Liver (tissue), 9 donors: Measurements from ENCODE around the gene SGO2. TPM values are rescaled to one million over a fixed set of nuclear protein-coding genes. Genes with fewer than 3 reads are reported as not detected.

Experiments used
- DNase-seq: peaks from one replicate; pipeline ENCODE4 v3.0.0-alpha.2; 2017; ENCODE audit warnings: low spot score
- H3K27ac ChIP-seq, 2 donors: one replicate each; pipeline ENCODE4 v1.7.0; 2013; ENCODE audit warnings: inconsistent platforms in 2 of 2, low read length in 2 of 2, control low read depth in 1 of 2, low read depth in 1 of 2, mild to moderate bottlenecking in 1 of 2
- H3K27me3 ChIP-seq, 4 donors: one replicate each; pipeline versions ENCODE4 v1.6.1 to v1.7.0; 2013; ENCODE audit warnings: low read length in 3 of 4, inconsistent platforms in 1 of 4, mild to moderate bottlenecking in 1 of 4, moderate library complexity in 1 of 4; ENCODE audit not compliant: control insufficient read depth in 4 of 4, insufficient read depth in 4 of 4
- H3K36me3 ChIP-seq, 4 donors: one replicate each; pipeline versions ENCODE4 v1.6.1 to v1.7.0; 2013; ENCODE audit warnings: low read length in 3 of 4, mild to moderate bottlenecking in 3 of 4, low read depth in 1 of 4, moderate library complexity in 1 of 4; ENCODE audit not compliant: control insufficient read depth in 4 of 4, insufficient read depth in 3 of 4
- H3K4me1 ChIP-seq, 4 donors: one replicate each; pipeline versions ENCODE4 v1.6.1 to v1.7.0; 2013; ENCODE audit warnings: low read length in 3 of 4, mild to moderate bottlenecking in 3 of 4, moderate library complexity in 1 of 4; ENCODE audit not compliant: control insufficient read depth in 4 of 4, insufficient read depth in 4 of 4
- H3K4me3 ChIP-seq, 3 donors: one replicate each; pipeline versions ENCODE4 v1.6.1 to v1.7.0; 2013; ENCODE audit warnings: low read length in 3 of 3, control low read depth in 1 of 3, low read depth in 1 of 3, mild to moderate bottlenecking in 1 of 3
- H3K9ac ChIP-seq, 2 donors: one replicate each; pipeline ENCODE4 v1.7.0; 2013; ENCODE audit warnings: low read length in 2 of 2, mild to moderate bottlenecking in 2 of 2, moderate library complexity in 2 of 2, control low read depth in 1 of 2, low read depth in 1 of 2
- H3K9me3 ChIP-seq, 4 donors: one replicate each; pipeline versions ENCODE4 v1.6.1 to v1.7.0; 2013; ENCODE audit warnings: low read length in 3 of 4; ENCODE audit not compliant: control insufficient read depth in 4 of 4
- EGR1 ChIP-seq, 2 donors: IDR thresholded peaks; 2 replicates each; pipeline ENCODE4 v1.6.1; 2016 to 2018; ENCODE audit warnings: antibody characterized with exemption in 2 of 2, low read depth in 2 of 2
- FOXA1 ChIP-seq: IDR thresholded peaks from 2 replicates; pipeline ENCODE4 v1.6.1; 2016; ENCODE audit warnings: antibody characterized with exemption
- FOXA2 ChIP-seq: IDR thresholded peaks from 2 replicates; pipeline ENCODE4 v1.6.1; 2016; ENCODE audit warnings: antibody characterized with exemption
- GABPA ChIP-seq, 2 donors: IDR thresholded peaks in 1 of 2; conservative IDR thresholded peaks in 1 of 2; 2 replicates each; pipeline ENCODE4 v1.6.1; 2016; ENCODE audit warnings: antibody characterized with exemption in 2 of 2, mild to moderate bottlenecking in 1 of 2, moderate library complexity in 1 of 2
- HNF4A ChIP-seq, 2 donors: conservative IDR thresholded peaks; 2 replicates each; pipeline ENCODE4 v1.6.1; 2016; ENCODE audit warnings: antibody characterized with exemption in 2 of 2, mild to moderate bottlenecking in 2 of 2
- HNF4G ChIP-seq: IDR thresholded peaks from 2 replicates; pipeline ENCODE4 v1.6.1; 2016; ENCODE audit warnings: antibody characterized with exemption
- JUND ChIP-seq, 2 donors: IDR thresholded peaks; 2 replicates each; pipeline ENCODE4 v1.6.1; 2016; ENCODE audit warnings: antibody characterized with exemption in 2 of 2
- NR2F2 ChIP-seq: IDR thresholded peaks from 2 replicates; pipeline ENCODE4 v1.6.1; 2016; ENCODE audit warnings: antibody characterized with exemption
- RAD21 ChIP-seq, 2 donors: IDR thresholded peaks; 2 replicates each; pipeline ENCODE4 v1.6.1; 2016; ENCODE audit warnings: antibody characterized with exemption in 2 of 2, mild to moderate bottlenecking in 2 of 2
- SP1 ChIP-seq: IDR thresholded peaks from 2 replicates; pipeline ENCODE4 v1.6.1; 2018; ENCODE audit warnings: antibody characterized with exemption, mild to moderate bottlenecking
- TAF1 ChIP-seq: conservative IDR thresholded peaks from 2 replicates; pipeline ENCODE4 v1.6.1; 2016; ENCODE audit warnings: antibody characterized with exemption, mild to moderate bottlenecking
- YY1 ChIP-seq: IDR thresholded peaks from 2 replicates; pipeline ENCODE4 v1.6.1; 2016; ENCODE audit warnings: antibody characterized with exemption, mild to moderate bottlenecking
- WGBS: extraction: QIAGEN DNeasy Blood & Tissue Kit; methylation state at CpG from one replicate; pipeline ENCODE4 v1.1.7; 2013; 5-methylcytosine and 5-hydroxymethylcytosine counted together
- polyA plus RNA-seq, 2 donors: library from polyadenylated mRNA; stranded (reverse) in 1 of 2; unstranded in 1 of 2; fragments of 200-250 nt in 1 of 2; fragments of >200 nt in 1 of 2; fragmentation: Nextera tagmentation in 1 of 2; extraction: Ambion mirVana in 1 of 2; gene quantifications; one replicate each; pipeline versions ENCODE4 v1.2.1 to v1.2.3, GENCODE V29; 2013 to 2015
- total RNA-seq, 2 donors: library from RNA; depleted of rRNA; stranded (reverse); fragments of >200 nt; gene quantifications; one replicate each; pipeline ENCODE4 v1.2.3, GENCODE V29; 2014
- TF ChIP-seq, protein P1 (sequence below): IDR thresholded peaks from 2 replicates; pipeline ENCODE4 v1.6.1; 2016; ENCODE audit warnings: antibody characterized with exemption
- TF ChIP-seq, protein P2 (sequence below): IDR thresholded peaks from 2 replicates; pipeline ENCODE4 v1.6.1; 2016; ENCODE audit warnings: antibody characterized with exemption
- TF ChIP-seq, protein P3 (sequence below): IDR thresholded peaks from 2 replicates; pipeline ENCODE4 v1.6.1; 2016; ENCODE audit warnings: antibody characterized with exemption
- TF ChIP-seq, protein P4 (sequence below): fragments of 150-350 bp; IDR thresholded peaks from 2 replicates; pipeline ENCODE4 v1.5.1; 2017; ENCODE audit warnings: improper control_type of control experiment, low read depth, low read length; ENCODE audit not compliant: missing input control
- TF ChIP-seq, protein P5 (sequence below): IDR thresholded peaks from 2 replicates; pipeline ENCODE4 v1.6.1; 2016; ENCODE audit warnings: antibody characterized with exemption, mild to moderate bottlenecking
- donor health status: healthy.
- donor health status: healthy.
- donor health status: healthy.
- donor health status: healthy.
- donor health status: healthy.

Gene SGO2
- total and polyA plus RNA-seq, 4 donors, result 0.58 to 14.9 (median 0.77) TPM

DNA sequence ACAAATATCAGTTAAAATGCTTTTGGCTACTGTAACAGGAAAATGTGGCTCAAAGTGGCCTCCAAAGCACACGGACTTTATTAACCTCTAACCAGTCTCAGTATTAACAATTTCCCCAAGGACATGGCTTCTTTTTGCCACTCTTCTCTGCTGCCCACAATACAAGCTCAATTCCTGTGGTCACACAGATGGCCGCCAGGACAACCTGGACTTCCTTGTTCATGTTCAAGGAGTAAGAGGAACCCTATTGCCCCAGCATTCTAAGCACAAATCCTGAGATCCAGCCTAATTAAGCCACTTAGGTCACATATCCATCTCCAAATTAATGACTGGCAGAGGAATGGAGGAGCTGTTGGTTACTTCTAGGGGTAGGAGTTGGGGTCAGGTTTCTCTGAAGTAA is 98.0 kb downstream of the SGO2 start:
- Histone ChIP-seq H3K4me1 (peaks cover 7 to 39% (median 19%) of the 10 kb centered on the region in 4 donors), H3K27me3 (no peaks in the 10 kb centered on the region), H3K9me3 (no peaks in the 10 kb centered on the region), H3K9ac (no peak overlapping the region), H3K36me3 (peaks cover 15 to 72% (median 58%) of the 10 kb centered on the region in 4 donors), H3K4me3 (no peak overlapping the region), H3K27ac (peak overlapping the region; percentile 5 to 39)
- WGBS, result 65% methylated on average over 2 of the region's 2 CpGs
- no peak for DNase-seq
- TF ChIP-seq YY1, result no peak
- TF ChIP-seq, protein P1, sequence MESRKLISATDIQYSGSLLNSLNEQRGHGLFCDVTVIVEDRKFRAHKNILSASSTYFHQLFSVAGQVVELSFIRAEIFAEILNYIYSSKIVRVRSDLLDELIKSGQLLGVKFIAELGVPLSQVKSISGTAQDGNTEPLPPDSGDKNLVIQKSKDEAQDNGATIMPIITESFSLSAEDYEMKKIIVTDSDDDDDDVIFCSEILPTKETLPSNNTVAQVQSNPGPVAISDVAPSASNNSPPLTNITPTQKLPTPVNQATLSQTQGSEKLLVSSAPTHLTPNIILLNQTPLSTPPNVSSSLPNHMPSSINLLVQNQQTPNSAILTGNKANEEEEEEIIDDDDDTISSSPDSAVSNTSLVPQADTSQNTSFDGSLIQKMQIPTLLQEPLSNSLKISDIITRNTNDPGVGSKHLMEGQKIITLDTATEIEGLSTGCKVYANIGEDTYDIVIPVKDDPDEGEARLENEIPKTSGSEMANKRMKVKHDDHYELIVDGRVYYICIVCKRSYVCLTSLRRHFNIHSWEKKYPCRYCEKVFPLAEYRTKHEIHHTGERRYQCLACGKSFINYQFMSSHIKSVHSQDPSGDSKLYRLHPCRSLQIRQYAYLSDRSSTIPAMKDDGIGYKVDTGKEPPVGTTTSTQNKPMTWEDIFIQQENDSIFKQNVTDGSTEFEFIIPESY, result no peak
- no peak for TF ChIP-seq JUND (IDR thresholded peaks at IDR 0.05)
- TF ChIP-seq, protein P2, sequence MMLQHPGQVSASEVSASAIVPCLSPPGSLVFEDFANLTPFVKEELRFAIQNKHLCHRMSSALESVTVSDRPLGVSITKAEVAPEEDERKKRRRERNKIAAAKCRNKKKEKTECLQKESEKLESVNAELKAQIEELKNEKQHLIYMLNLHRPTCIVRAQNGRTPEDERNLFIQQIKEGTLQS, result no peak
- TF ChIP-seq, protein P3, sequence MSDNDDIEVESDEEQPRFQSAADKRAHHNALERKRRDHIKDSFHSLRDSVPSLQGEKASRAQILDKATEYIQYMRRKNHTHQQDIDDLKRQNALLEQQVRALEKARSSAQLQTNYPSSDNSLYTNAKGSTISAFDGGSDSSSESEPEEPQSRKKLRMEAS, result no peak
- TF ChIP-seq FOXA2, result no peak
- TF ChIP-seq FOXA1, result no peak
- no peak for TF ChIP-seq SP1
- TF ChIP-seq RAD21 (IDR thresholded peaks at IDR 0.05), result no peak
- TF ChIP-seq HNF4A (conservative IDR thresholded peaks at IDR 0.05), result no peak
- no peak for TF ChIP-seq TAF1
- TF ChIP-seq HNF4G, result no peak
- TF ChIP-seq, protein P4, sequence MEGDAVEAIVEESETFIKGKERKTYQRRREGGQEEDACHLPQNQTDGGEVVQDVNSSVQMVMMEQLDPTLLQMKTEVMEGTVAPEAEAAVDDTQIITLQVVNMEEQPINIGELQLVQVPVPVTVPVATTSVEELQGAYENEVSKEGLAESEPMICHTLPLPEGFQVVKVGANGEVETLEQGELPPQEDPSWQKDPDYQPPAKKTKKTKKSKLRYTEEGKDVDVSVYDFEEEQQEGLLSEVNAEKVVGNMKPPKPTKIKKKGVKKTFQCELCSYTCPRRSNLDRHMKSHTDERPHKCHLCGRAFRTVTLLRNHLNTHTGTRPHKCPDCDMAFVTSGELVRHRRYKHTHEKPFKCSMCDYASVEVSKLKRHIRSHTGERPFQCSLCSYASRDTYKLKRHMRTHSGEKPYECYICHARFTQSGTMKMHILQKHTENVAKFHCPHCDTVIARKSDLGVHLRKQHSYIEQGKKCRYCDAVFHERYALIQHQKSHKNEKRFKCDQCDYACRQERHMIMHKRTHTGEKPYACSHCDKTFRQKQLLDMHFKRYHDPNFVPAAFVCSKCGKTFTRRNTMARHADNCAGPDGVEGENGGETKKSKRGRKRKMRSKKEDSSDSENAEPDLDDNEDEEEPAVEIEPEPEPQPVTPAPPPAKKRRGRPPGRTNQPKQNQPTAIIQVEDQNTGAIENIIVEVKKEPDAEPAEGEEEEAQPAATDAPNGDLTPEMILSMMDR, result no peak
- no peak for TF ChIP-seq GABPA (IDR thresholded peaks at IDR 0.05 in 1 of 2, conservative IDR thresholded peaks at IDR 0.05 in 1 of 2)
- TF ChIP-seq EGR1 (IDR thresholded peaks at IDR 0.05; ENCODE audit: low read depth in 2 of 2), result no peak
- no peak for TF ChIP-seq NR2F2

DNA sequence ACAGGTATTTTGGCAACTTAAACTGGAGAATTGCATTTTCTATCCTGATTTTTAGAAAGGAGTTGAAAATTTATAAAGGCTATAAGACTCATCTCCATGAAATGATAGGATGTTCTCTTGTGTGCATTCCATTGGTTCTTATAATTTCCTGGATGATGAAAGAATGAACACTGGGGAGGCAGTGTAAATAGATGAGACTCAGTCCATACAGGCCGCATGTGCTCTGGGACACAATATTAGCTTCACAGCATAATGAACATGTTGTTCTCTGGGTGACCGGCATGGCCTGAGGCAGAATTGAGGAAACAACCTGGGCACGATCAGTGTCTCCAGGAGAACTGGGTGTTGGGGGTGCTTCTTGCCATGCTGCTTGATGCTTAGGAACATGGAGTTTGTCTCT is 98.7 kb downstream of the SGO2 start:
- DNase-seq, result no peak
- H3K27me3 ChIP-seq, result no peaks in the 10 kb centered on the region
- peaks cover 4 to 34% (median 17%) of the 10 kb centered on the region in 4 donors for H3K4me1 ChIP-seq
- H3K4me3 ChIP-seq, result no peak overlapping the region
- TF ChIP-seq GABPA (IDR thresholded peaks at IDR 0.05 in 1 of 2, conservative IDR thresholded peaks at IDR 0.05 in 1 of 2), result no peak
- TF ChIP-seq HNF4A (conservative IDR thresholded peaks at IDR 0.05), result no peak
- TF ChIP-seq, protein P3, result peak; percentile 51
- no peak for TF ChIP-seq JUND (IDR thresholded peaks at IDR 0.05)
- TF ChIP-seq YY1, result no peak
- peak; percentile 41 for TF ChIP-seq FOXA2
- no peak for TF ChIP-seq SP1
- TF ChIP-seq, protein P1, result no peak
- TF ChIP-seq, protein P4, result no peak
- no peak for TF ChIP-seq RAD21 (IDR thresholded peaks at IDR 0.05)
- TF ChIP-seq, protein P2, result no peak
- no peak for TF ChIP-seq TAF1
- TF ChIP-seq NR2F2, result no peak
- TF ChIP-seq, protein P5, sequence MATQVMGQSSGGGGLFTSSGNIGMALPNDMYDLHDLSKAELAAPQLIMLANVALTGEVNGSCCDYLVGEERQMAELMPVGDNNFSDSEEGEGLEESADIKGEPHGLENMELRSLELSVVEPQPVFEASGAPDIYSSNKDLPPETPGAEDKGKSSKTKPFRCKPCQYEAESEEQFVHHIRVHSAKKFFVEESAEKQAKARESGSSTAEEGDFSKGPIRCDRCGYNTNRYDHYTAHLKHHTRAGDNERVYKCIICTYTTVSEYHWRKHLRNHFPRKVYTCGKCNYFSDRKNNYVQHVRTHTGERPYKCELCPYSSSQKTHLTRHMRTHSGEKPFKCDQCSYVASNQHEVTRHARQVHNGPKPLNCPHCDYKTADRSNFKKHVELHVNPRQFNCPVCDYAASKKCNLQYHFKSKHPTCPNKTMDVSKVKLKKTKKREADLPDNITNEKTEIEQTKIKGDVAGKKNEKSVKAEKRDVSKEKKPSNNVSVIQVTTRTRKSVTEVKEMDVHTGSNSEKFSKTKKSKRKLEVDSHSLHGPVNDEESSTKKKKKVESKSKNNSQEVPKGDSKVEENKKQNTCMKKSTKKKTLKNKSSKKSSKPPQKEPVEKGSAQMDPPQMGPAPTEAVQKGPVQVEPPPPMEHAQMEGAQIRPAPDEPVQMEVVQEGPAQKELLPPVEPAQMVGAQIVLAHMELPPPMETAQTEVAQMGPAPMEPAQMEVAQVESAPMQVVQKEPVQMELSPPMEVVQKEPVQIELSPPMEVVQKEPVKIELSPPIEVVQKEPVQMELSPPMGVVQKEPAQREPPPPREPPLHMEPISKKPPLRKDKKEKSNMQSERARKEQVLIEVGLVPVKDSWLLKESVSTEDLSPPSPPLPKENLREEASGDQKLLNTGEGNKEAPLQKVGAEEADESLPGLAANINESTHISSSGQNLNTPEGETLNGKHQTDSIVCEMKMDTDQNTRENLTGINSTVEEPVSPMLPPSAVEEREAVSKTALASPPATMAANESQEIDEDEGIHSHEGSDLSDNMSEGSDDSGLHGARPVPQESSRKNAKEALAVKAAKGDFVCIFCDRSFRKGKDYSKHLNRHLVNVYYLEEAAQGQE, result no peak
- no peak for TF ChIP-seq HNF4G
- no peak for TF ChIP-seq EGR1 (IDR thresholded peaks at IDR 0.05; ENCODE audit: low read depth in 2 of 2)
- no peak for TF ChIP-seq FOXA1
- WGBS, result 53% methylated on average over 3 of the region's 3 CpGs
- H3K27ac ChIP-seq, result peak overlapping the region; percentile 5 to 39
- peaks cover 17 to 75% (median 61%) of the 10 kb centered on the region in 4 donors for H3K36me3 ChIP-seq
- no peak overlapping the region for H3K9ac ChIP-seq
- H3K9me3 ChIP-seq, result no peaks in the 10 kb centered on the region
